ENCODE results near the gene ARID5A.
A peak's percentile ranks its signal among the peaks of the same experiment; 100 is the strongest.

Gene ARID5A
- long read RNA-seq, transcript ARID5A-202 (6 exons, 2,038 nt): minor isoform, 51 of 230 reads
- long read RNA-seq, transcript ARID5A-201 (7 exons, 2,188 nt): major isoform, 157 of 230 reads
- long read RNA-seq, partial matches to known transcripts: 1 of 230 reads
- long read RNA-seq, other reads (novel, unspliced or antisense): 19 of 230 reads

- H3K4me3 ChIP-seq (replicated peaks; ENCODE audit: insufficient read depth, low read length): peak within 1 kb of the TSS; percentile 58
- no peaks in the 10 kb centered on the region for H3K27me3 ChIP-seq (ENCODE audit: insufficient read depth, poor library complexity, severe bottlenecking)
- DNase-seq (ENCODE audit: low read depth in 1 of 2, low spot score in 1 of 2): peak; percentile 69 to 92
- H3K27ac ChIP-seq (replicated peaks): peak within 1 kb of the TSS; percentile 81
- TF ChIP-seq POLR2AphosphoS5 (IDR thresholded peaks at IDR 0.05; ENCODE audit: low read depth): no peak
- no peak for TF ChIP-seq REST (IDR thresholded peaks at IDR 0.05; ENCODE audit: insufficient replicate concordance, low read depth)
- no peak for TF ChIP-seq SPI1 (IDR thresholded peaks at IDR 0.05; ENCODE audit: borderline replicate concordance, low read depth)
- no peak for TF ChIP-seq GABPA (IDR thresholded peaks at IDR 0.05; ENCODE audit: low read depth)
- no peak for TF ChIP-seq CTCF (IDR thresholded peaks at IDR 0.05; ENCODE audit: insufficient read depth, low read length)
Measured at GRCh38 chr2:96536445-96537065, at the start of gene ARID5A. TSS of gene ARID5A (plus strand) at chr2:96536752. CDS start at chr2:96536827, 75 bp downstream.

GRCh38 chr2:96489261-96489660 is 47.3 kb upstream of the ARID5A start:
- Histone ChIP-seq H3K27ac (replicated peaks) (no peak overlapping the region), H3K27me3 (ENCODE audit: insufficient read depth, poor library complexity, severe bottlenecking) (no peaks in the 10 kb centered on the region), H3K4me3 (replicated peaks; ENCODE audit: insufficient read depth, low read length) (no peak overlapping the region)
- DNase-seq (ENCODE audit: low read depth in 1 of 2, low spot score in 1 of 2): no peak
- TF ChIP-seq REST (IDR thresholded peaks at IDR 0.05; ENCODE audit: insufficient replicate concordance, low read depth): no peak
- TF ChIP-seq GABPA (IDR thresholded peaks at IDR 0.05; ENCODE audit: low read depth): no peak
- no peak for TF ChIP-seq POLR2AphosphoS5 (IDR thresholded peaks at IDR 0.05; ENCODE audit: low read depth)
- no peak for TF ChIP-seq SPI1 (IDR thresholded peaks at IDR 0.05; ENCODE audit: borderline replicate concordance, low read depth)
- TF ChIP-seq CTCF (IDR thresholded peaks at IDR 0.05; ENCODE audit: insufficient read depth, low read length): no peak

GRCh38 chr2:96489663-96490062 is 46.9 kb upstream of the ARID5A start:
- DNase-seq (ENCODE audit: low read depth in 1 of 2, low spot score in 1 of 2): peak in 1 of 2 experiments; percentile 23

More at GRCh38 chr2:96489663-96490062, 46.9 kb upstream of the ARID5A start:
- TF ChIP-seq SPI1 (IDR thresholded peaks at IDR 0.05; ENCODE audit: borderline replicate concordance, low read depth) (peak; percentile 72; the same call in 1 of the 2 replicates), CTCF (IDR thresholded peaks at IDR 0.05; ENCODE audit: insufficient read depth, low read length) (no peak), REST (IDR thresholded peaks at IDR 0.05; ENCODE audit: insufficient replicate concordance, low read depth) (no peak), GABPA (IDR thresholded peaks at IDR 0.05; ENCODE audit: low read depth) (no peak), POLR2AphosphoS5 (IDR thresholded peaks at IDR 0.05; ENCODE audit: low read depth) (no peak)
- Histone ChIP-seq H3K27me3 (ENCODE audit: insufficient read depth, poor library complexity, severe bottlenecking) (no peaks in the 10 kb centered on the region), H3K27ac (replicated peaks) (no peak overlapping the region), H3K4me3 (replicated peaks; ENCODE audit: insufficient read depth, low read length) (no peak overlapping the region)

Data from HL-60 (cell line).